ENCODE data around the gene EIF5AL1.
"Not testable (repeated sequence)": the region's sequence is repeated elsewhere in the genome, so short reads cannot be mapped to it uniquely, and the experiment has no call there.

EIF5AL1 gene

DNA sequence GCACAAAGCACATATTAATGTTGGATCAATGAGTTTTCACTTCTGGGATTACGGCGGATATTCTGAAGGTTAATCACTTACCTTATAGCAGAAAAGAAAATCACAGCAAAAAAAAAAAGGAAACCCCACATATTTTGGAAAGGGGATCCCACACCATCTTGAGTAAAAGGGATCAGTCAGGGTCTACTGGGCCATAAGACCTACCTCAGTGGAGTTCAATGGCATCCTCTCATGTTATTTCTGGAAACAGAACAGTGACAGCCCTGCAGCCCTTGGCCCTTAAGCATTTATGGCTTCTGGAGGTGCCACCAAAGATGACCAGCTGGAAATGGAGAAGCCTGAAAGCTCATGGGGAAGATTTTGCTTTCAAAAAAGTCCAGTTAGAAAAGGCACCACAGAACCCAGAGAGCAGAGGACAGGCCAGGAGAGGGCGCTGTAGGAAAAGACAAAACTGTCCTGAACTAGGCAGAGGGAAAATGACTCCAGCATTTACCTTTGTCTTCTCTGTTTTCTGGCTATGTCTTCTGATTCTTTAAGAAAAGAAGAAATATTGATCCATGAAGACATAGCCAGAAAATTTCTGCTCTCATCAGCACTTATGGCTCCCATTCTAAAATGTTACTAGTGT, 2.9 kb upstream of the EIF5AL1 start:
- not testable (repeated sequence) for DNase-seq (ENCODE audit: low read depth in 1 of 2, low spot score in 1 of 2)

DNA sequence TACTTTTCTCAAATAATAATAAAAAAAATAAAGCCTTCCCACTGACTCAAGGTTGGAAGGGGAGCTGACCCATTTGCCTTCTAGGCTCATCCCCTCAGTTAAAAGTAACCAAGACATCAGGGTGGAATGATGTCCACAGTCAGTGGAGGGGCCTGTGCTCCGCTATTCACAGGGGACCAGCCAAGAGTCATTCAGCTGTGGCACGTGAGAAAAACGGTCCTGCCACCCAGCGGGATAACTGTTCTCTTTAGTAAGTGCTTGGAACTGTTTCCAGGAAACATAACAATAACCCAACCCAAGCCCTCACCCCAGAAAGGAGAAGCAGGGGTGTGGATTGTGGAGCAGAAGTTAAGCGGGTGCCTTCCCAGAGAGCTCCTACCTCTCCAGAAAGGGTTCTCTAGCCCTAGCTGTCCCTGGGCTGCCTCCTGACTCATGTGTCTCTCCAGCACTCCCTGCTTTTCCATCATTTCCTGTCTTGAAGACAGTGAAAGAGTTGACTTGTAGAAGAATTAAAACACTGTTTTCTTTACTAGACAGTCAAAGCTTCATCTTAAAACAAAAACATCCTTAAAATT, 2.3 kb upstream of the EIF5AL1 start:
- DNase-seq (ENCODE audit: low read depth in 1 of 2, low spot score in 1 of 2), result not testable (repeated sequence)

DNA sequence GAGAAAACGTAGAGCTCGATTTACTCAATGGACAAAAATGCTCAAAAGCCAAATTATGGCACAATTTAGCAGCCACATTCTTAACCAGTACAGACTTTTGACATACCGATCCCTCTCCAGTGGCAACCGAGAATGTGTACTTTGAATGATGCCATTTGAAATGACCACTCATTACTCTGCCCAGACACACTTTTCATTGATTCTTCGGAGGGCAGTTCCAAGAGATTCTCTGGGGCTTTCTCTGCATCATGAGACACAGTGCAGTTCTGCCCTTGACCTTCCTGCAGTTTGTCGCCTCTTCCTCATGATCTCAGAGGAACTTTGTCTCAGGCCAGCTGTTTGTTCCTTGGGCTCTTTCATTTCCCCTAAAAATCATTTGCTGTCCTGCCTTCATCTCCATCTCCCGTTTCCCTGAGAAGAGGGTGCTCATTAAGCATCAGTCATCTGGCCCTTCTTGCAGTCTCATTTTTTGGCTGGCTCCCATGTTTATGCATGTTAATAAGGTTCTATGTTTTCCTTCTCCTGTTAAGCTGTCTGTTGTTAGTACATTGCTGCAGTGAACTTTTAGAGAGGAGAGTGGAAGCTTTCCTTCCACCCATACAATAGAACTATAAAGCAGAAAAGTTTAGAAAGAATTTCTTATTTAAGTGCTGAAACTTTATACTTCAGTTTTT, 4.3 kb downstream of the EIF5AL1 start:
- not testable (repeated sequence) for DNase-seq (ENCODE audit: low read depth in 1 of 2, low spot score in 1 of 2)

DNA sequence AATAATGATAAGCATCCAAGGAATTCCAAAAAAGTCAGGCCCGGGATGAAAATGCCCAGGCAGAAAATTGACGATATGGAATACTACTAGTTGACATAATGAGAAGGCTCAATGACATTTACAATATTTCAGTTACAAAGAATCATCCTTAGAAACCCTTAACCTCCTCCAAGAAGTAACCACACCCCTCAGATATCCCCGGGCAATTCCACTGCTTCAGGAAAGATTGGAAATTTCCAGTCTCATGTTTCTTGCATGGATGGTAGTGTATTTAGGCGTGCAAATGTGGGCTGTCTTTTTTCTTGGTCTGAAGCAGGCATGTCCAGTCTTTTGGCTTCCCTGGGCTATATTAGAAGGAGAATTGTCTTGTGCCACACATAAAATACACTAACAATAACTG, 5.2 kb downstream of the EIF5AL1 start:
- DNase-seq (ENCODE audit: low read depth in 1 of 2, low spot score in 1 of 2), result not testable (repeated sequence)

DNA sequence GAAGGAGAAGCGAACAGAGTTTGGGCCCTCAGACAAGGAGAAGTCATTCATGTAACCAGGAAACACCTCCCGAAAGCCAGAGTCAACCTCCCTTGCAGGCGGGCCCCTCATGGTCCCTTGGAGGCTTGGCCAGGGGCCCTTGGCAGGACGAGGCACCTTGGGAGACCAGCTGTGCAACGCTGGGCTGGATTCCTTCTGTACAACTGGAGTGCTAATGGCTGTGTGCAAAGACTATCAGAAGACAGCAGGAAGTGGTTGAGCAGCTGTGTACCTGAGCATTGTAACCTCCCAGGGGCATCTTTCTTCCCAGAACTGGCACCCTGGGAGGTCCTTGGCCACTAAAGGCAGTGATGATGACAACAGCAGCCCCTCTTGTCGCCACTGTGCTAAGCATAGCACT, 9.4 kb downstream of the EIF5AL1 start:
- DNase-seq (ENCODE audit: low read depth in 1 of 2, low spot score in 1 of 2), result not testable (repeated sequence)

DNA sequence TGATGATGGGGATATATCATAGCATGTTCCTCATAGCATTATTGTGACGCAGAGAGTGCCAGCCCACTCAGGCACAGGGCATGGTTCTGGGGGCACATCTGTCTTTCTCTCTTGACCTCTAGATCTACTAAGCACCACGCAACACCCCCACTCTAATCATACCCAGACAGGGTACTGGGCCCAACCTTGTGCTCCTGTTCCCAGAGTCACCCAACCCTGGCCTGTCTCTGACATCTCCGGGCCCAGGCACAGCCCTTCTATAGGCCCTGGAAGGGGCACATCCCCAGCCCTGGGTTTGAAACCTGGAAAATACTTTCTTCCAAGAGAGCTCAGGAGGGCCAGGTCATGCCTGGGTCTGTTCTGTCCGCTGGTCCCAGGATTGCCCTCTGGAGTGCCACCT, 10.1 kb downstream of the EIF5AL1 start:
- not testable (repeated sequence) for DNase-seq (ENCODE audit: low read depth in 1 of 2, low spot score in 1 of 2)

DNA sequence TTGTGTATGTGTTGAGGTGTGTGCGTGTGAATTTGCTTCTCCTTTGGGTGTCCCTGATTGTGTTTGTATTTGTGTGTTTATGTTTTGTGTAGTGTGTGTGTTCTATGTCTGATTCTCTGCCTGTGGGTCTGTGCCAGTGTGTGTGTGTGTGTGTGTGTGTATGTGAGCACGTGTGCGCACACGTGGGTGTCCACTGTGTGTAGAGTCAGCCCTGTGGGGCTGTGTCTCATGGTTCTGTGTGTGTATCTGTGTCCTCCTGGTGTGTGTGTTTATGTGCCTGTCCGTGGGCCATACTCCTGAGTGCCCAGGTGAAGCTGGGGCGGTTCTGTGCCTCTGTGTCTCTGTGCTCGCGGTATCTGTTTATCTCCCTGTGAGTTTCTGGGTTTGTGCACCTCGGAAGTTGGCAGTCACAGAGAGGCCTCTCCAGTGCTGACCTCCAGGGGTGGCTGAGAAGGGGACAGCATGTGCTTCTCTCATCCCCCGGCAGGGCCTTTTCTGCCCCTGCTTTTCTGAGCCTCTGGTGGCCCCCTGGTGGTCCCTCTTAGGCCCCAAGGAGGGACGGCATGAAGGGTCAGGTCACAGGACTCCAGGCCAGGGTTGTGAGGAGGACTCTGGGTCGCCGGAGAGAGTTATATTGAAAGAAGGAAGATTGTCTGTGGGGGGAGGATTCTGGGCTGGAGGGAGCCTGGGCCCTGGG, 11.0 kb downstream of the EIF5AL1 start:
- DNase-seq (ENCODE audit: low read depth in 1 of 2, low spot score in 1 of 2), result not testable (repeated sequence)

DNA sequence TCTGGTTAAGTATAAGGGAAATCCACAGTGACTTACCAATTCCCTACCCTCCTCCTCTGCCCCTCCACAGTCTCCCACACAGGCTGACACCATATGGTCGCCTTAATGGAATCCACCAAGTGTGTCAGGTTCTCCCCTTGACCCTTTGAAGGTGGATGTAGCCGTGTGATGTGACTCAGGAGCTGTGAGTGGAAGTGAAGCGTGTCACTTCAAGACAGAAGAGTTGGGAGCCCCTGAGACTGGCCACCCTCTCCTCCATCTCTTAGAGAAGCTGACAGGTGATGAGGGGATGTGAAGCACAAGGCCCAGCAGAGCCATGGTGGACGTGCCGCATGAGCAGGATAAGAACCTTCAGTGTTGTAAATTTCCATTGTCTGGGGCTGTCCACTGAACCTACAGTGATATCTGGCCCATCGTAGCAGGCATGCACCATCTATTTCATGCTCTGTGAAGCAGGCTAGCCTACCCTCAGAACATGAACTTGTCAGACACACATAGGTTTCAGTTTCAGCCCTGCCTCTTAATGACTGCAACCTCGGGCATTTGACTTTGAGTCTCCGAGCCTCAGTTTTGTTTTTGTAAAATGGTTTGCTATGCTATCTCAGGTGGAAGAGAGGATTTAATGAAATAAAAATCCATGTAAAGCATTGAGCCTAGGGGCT, 12.8 kb downstream of the EIF5AL1 start:
- DNase-seq (ENCODE audit: low read depth in 1 of 2, low spot score in 1 of 2), result not testable (repeated sequence)

DNA sequence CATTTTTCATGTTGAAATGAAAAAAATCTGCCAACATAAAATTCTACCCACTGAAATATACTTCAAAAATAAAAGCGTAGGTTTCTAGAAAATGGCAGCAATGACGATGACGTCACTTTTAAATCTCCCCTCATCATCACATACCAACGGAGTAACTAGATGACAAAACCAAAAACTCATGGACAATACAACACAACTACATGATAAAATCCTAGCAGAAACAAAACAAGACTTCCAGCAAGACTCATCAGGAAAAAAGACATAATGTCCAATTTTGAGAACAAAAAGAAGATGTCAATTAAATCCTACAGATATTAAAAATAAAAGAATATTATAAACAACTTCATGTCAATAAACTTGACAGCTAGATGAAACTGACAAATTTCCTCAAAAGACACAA, 15.9 kb downstream of the EIF5AL1 start:
- DNase-seq (ENCODE audit: low read depth in 1 of 2, low spot score in 1 of 2), result not testable (repeated sequence)

DNA sequence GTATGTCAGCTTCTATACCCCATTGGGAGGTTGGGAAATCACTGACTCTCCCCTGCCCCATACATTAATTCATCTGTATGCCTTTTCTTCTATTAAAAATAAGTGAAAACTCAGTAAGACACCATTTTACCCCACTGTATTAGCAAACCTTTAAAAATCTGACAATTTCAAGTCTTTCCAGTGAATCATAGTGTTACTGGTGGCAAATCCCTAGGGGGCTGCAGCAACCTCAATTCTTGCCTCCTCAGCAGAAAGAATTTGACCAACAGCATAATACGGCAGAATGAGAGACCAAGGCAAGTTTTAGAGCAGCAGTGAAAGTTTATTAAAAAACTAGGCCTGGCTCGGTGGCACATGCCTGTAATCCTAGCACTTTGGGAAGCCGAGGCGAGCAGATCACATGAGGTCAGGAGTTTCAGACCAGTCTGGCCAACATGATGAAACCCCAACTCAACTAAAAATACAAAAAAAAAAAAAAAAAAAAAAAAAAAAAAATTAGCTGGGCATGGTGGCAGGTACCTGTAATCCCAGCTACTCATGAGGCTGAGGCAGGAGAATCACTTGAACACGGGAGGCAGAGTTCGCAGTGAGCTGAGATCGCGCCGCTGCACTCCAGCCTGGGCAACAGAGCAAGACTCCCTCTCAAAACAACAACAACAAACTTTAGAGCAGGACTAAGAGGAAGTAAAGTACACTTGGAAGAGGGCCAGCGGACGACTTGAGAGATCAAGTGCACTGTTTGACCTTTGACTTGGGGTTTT, 21.0 kb downstream of the EIF5AL1 start:
- DNase-seq (ENCODE audit: low read depth in 1 of 2, low spot score in 1 of 2), result not testable (repeated sequence)

DNA sequence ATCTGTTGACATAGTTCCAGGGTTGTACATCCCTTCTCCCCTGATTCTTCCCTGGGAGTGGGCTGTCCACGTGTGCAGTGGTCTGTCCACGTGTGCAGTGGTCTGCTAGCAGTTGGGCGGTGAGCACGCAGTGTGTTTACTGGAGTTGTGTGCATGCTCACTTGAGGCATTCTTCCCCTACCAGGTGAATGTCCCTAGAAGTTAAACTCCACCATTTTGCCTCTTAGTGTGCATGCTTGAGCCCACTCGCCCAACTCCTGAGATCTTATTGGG, 21.5 kb downstream of the EIF5AL1 start:
- not testable (repeated sequence) for DNase-seq (ENCODE audit: low read depth in 1 of 2, low spot score in 1 of 2)

DNA sequence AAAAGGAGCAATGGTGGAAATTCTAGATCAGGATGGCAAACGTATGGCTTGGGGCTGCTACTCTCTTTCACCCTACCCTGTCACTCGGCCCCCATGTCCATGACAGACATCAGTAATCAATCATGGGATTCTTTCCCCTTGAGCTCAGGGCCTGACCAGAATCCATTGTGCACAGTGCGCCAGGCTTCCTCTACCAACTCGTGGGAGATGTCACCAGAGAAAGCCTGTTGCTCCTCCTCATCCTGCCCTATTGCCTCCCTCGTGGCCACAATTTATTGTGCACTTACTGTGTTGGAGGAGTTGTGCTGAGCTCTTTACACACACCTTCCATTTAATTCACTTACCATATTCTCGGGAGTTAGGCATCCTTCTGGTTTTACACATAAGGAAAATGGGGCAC, 26.0 kb downstream of the EIF5AL1 start:
- not testable (repeated sequence) for DNase-seq (ENCODE audit: low read depth in 1 of 2, low spot score in 1 of 2)

DNA sequence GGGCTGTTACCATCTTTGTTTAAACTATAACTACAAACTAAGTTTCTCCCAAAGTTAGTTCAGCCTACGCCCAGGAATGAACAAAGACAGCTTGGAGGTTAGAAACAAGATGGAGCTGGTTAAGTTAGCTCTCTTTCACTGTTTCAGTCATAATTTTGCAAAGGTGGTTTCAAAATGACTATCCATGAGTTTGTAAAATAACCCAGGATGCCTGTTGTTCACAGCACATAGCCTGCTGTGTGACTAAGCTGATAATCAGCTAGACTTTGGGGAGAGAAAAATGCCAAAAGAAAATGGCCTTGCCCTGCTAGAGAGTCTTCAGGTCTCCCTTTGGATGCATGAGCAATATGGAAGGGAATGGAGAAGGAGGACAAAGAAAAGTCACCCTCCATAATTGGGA, 28.6 kb downstream of the EIF5AL1 start:
- DNase-seq (ENCODE audit: low read depth in 1 of 2, low spot score in 1 of 2), result not testable (repeated sequence)

DNA sequence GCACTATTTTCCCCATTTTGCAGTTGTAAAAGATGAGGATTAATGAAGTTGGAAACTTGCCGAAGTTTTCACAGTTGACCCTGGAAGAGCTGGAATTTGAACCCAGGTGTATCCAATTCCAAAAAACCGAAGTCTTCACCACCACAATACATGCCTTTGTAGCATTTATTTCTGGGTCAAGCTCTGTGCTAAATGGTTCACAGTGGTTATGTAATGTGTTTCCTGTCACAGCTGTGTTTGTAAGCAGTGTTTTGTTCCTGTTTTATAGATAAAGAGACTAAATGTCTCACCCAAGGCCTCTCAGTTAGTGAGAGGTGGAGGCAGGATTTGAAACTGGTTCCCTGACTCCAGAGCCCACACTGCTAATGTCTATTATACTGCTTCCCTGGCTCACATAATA, 30.3 kb downstream of the EIF5AL1 start:
- no peak for DNase-seq (ENCODE audit: low read depth in 1 of 2, low spot score in 1 of 2)

DNA sequence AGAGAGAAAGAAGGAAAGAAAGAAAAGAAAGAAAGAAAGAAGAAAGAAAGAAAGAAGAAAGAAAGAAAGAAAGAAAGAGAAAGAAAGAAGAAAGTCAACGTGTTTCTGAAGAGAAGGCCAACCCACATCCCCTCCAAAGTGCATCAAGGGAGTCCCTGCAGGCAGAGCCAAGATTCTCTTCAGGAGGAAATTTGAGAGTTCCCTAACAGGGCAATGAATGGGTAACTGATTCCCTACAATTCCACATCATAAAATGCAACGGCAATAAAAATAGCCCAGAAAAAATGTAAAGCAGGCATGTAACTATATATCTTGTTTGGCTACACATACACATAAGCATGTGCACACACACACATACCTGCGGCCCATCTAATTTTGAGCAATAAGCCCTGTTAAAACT, 32.1 kb downstream of the EIF5AL1 start:
- DNase-seq (ENCODE audit: low read depth in 1 of 2, low spot score in 1 of 2), result not testable (repeated sequence)

DNA sequence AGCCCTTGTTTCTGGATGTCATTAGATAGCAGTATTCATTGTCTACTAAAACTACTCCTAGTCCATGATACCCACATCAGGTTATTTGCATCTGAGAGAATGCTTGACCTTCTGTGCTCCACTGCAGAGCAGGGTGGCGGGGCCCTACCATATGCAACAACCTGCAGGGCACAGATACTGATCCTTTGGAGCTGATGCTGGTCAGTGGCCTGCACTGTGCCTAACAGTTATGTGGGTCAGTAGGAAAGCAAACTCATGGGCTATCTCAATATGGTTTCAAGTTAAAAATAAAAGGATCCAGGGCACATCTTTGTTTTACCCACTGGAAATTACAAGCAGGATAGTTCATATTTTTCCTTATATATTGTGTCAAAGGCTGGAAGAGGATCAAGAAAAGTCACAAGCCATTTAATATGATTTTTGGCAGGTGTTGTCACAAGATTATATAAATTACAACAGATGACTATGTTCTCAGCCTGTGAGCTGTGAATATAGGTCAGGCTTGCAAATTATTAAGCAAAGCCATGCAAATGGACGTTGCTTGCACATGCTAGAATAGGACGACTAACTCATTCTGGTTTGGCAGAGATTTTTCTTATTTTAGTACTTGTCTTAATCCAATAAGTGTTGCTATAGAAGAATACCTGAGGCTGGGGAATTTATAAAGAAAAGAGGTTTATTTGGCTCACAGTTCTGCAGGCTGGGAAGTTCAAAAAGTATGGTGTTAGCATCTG, 32.8 kb downstream of the EIF5AL1 start:
- DNase-seq (ENCODE audit: low read depth in 1 of 2, low spot score in 1 of 2), result not testable (repeated sequence)

DNA sequence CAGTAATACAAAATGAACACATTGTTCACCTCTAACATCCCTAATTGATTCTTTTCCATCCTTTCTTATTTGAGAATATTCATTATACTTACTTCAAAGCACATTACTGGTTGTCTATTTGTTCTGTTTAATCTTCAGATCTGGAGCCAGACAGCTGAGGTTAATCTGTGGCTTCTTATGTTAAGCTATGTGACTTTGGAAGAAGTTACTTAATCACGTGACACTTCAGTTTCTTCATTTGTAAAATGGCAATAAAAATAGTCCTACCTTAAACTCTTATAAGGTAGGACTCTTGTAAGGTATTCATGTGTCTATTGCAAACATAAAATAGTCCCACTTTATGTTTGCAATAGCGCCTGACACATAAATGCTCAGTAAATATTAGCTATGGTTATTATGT, 34.8 kb downstream of the EIF5AL1 start:
- DNase-seq (ENCODE audit: low read depth in 1 of 2, low spot score in 1 of 2), result not testable (repeated sequence)

DNA sequence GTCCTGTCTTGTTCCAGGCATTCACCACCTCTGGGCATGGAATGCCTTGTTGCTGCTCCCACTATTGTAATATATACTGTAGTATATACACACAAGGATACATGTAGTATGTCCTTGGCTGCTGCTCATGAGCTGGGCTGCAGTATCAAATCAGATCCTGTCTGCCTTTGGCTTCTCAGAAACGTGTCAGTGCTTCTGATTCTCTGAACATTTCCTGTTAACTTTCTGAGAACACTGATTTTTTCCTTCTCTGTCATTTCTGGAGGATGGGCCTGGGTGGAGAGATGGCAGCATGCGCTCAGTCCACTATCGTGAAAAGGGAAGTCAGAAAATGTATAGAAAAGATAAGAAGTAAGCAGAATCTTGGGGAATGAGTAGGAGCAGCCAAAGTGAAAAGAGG, 35.6 kb downstream of the EIF5AL1 start:
- DNase-seq (ENCODE audit: low read depth in 1 of 2, low spot score in 1 of 2), result no peak

DNA sequence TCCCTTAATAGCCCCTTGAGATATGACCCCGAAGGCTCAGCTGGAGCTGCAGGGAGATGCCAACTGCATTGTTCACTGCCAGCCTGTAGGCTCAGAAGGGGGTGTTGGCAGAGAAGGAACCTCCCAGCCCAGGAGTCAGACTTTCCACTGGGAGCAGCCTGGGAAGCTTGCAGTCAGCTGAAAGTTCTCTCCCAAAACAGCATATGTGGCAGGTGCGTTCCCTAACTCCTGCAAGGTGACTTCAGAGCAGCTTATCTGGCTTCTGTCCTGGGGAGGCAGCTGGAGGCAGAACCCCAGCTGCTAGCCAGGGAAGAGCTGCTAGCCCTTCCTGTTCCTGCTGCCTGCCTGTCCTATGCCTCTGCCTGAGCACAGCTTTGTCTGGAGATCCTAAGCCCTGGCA, 39.8 kb downstream of the EIF5AL1 start:
- no peak for DNase-seq (ENCODE audit: low read depth in 1 of 2, low spot score in 1 of 2)
